ENCODE results near the gene TMEM127.

The TMEM127 gene

DNA sequence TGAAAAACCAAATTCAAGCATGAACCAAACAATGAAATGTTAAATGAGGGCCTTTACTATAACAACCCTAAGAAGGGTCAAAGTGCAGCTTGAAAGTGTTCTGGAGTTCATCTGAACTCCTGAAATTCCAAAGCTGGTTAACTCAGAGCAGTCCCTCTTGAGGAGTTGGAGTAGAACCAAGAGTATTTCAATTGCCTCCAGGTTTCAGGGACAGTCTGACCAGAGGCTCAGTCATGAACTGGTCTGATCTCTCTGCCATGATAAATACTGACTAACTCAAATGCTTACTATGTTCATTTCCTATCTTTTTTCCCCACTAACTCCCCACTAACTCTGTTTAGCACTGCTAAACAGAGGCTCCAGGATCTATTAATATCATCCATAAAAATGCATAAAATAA lies 59.9 kb downstream of the TMEM127 start:
- no peak for DNase-seq (ENCODE audit: low read depth in 2 of 2)

- DNase-seq (ENCODE audit: low read depth in 2 of 2) = no peak
Measured at GRCh38 chr2:96204836-96205624, 60.8 kb downstream of the TMEM127 start.

DNA sequence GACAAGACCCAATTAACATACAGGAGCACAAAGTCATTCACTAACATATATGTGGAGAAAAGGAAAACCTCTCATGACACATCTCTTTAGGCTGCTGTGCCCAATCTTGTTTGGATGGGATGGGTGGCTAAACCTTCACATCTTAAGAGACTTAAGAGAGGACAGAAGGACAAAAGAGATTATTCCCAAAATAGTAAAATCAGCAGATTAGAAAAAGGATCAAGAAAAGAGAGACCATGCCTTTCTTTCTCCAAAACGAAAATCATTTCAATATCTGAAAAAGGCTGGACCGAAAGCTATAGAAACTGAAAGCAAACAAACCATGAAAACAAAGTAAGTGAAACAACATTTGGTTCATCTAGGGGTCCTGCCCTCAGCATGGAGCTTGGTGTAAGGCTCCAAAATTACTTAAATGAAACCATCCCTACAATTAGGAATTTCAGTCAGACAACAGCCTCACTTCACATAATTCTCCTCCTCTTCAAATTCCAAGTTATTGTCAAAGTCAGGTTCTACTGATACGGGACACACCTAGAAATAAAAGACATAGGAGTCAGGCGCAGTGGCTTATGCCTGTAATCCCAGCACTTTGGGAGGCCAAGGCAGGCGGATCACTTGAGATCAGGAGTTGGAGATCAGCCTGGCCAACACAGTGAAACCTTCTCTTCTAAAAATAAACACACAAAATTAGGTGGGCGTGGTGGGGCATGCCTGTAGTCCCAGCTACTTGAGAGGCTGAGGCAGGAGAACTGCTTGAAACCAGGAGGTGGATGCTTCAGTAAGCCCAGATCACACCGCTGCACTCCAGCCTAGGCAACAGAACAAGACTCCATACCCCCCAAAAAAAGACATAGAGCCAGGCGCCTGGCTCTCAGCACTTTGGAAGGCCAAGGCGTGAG lies 62.4 kb downstream of the TMEM127 start:
- DNase-seq (ENCODE audit: low read depth in 2 of 2) = no peak

GRCh38 chr2:96202152-96202854 lies 63.5 kb downstream of the TMEM127 start:
- no peak for DNase-seq (ENCODE audit: low read depth in 2 of 2)

GRCh38 chr2:96201338-96201737 lies 64.5 kb downstream of the TMEM127 start:
- DNase-seq (ENCODE audit: low read depth in 2 of 2) = no peak

GRCh38 chr2:96198921-96199320 lies 66.9 kb downstream of the TMEM127 start:
- DNase-seq (ENCODE audit: low read depth in 2 of 2) = no peak
